HG03571 (cell line): ENCODE data around the gene SLC11A1.

Source experiments
- ATAC-seq: cut with Tn5 transposase; IDR thresholded peaks from one replicate; pipeline ENCODE4 v1.9.1; 2021; ENCODE audit not compliant: unreplicated experiment

Gene SLC11A1

DNA sequence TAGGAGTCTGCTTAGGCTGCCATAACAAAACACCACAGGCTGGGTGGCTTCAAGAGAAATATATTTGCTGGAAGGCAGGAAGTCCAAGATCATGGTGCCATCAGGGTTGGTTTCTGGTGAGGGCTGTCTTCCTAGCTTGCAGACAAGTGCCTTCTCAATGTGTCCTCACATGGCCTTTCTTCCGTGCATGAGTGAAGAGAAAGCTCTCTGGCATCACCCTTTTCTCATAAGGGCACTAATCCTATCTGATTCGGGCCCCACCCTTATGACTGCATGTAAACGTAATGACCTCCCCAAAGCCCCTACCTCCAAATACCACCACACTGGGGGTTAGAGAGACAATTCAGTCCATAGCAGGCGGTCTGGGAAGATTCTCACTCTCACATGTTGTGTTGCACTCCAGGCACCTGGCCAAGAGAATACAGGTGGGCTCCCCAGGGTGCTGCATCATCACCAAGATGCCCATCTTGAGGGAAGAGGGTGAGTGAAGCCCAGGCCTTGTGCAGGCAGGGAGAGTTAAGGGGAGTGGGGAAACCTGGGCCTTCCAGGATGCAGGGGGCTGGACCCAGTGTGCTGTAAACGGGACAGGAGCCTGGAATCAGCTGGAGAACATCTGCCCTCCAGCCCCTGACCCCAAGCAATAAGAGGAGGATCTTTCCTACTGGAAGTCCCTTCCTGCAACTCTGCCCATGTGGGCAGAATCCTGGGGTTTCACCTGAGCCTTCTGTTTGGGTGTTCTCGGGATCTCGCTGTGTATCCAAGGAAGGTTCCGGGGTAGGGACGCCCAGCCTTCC is 15.3 kb upstream of the SLC11A1 start:
- no peak for ATAC-seq

DNA sequence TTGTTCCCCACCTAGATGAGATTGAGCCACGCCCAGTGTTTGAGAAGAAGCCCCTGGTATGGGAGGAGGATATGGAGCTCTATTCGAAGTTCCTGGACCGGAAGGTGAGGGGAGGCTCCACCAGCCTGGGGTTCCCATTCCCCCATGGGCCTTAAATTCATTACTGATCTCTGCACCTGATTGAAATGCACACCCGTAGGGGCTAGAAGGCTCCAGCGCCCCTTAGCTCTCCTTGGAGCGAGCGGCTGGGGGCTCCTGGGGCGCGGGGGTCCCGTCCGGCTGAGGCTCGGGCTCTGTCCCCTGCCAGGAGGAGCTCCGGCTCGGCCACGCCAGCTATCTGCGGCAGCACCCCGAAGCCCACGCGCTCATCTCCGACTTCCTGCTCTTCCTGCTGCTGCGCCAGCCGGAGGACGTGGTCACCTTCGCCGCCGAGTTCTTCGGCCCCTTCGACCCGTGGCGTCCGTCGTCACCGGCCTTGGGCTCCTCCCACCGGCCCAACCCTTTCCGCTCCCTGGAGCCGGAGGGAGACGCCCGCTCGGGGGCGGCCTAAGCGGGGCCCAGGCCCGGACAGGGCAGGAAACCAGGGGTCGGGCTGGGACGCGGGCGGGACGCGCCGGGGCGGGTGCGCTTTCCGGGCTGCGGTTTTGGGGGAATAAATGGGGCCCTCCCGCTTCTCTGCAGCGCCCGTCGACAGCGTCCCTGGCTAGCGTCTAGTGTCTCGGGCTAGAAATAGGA is 14.5 kb upstream of the SLC11A1 start:
- peak; percentile 96 for ATAC-seq

GRCh38 chr2:218368150-218368528 is 13.9 kb upstream of the SLC11A1 start:
- ATAC-seq, result no peak

DNA sequence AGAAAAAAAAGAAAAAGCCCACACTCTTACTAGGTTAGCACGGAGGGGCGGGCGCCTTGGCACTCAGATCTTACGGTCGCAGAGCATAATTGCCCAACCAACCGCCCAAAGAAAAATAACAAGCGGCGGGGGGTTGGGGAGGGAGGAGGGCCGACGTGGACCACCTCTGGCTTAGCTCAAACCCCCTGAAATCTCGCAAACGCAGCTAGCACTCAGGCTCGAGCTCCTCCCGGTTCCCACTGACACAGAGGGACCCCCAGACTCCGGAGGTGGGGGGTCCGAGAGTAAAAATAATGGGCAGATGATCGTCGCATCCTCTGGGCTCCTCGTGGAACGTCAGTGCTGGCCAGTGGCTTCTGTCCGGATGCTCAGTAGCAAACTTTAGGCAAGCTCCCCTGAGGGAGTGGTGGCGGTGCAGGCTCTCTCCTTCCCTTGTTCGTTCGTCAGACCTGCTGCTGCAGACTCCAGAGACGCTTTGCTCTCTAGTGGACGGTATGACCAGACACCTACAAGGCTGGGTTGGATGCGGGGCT is 13.4 kb upstream of the SLC11A1 start:
- ATAC-seq, result no peak

- ATAC-seq, result no peak
These were observed 12.7 kb upstream of the SLC11A1 start for GRCh38 chr2:218369330-218369729.

DNA sequence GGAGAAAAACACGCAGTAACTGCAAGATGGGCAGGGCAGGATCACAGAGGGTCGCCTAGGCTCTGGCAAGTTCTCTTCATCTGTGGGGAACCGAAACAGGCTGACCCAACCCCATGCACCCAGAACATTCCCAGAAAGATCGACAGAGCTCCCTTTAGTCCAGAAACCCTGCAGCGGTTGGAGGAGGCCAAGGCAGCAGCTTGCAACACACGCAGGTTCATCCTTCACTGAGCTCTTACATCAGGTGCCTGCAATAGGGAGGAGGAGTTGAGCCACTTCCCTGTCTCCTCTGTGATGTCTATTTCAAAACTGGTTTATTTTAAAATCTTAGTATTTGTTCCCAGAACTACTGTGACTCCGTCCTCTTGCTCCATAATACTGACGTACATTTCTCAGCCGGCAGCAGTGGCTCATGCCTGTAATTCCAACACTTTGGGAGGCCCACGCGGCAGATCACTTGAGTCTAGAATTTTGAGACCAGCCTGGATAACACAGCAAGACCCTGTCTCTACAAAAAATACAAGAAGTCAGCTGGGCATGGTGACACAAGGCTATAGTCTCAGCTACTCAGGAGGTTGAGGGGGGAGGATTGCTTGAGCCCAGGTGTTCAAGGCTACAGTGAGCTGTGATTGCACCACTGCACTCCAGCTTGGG is 11.5 kb upstream of the SLC11A1 start:
- ATAC-seq, result no peak

DNA sequence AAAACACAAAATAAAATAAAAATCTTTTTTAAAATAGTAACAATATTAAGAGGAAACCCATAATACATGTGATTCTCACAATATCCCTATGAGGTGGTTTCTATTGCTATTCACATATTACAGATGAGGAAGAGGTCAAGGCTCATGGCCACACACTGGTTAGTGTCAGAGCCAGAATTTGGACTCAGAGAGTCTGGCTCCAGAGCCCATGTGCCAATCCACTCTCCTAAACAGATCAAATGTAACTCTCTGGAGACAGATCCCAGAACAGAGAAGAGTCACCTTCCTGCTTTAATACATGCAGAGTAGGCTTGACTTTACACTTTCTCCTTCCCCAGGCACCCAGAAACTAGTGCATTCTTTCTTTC is 10.1 kb upstream of the SLC11A1 start:
- ATAC-seq, result no peak

- ATAC-seq, result no peak
These were observed 7.3 kb upstream of the SLC11A1 start for GRCh38 chr2:218374795-218375194.

DNA sequence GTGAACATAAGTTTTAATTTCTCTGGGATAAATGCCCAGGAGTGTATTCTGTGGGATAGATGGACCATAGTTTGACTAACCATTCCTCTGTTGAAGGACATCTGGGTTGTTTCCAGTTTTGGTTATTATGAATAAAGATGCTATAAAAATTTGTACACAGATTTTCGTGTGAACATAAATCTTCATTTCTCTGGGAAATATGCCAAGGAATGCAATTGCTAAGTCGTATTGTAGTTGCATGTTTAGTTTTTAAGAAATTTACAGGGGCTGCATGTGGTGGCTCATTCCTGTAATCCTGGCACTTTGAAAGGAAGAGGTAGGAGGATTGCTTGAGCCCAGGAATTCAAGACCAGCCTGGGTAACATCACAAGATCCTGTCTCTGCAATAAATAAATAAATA is 6.9 kb upstream of the SLC11A1 start:
- no peak for ATAC-seq

GRCh38 chr2:218378053-218378452 is 4.0 kb upstream of the SLC11A1 start:
- no peak for ATAC-seq

GRCh38 chr2:218382785-218383184 is 712 bp downstream of the SLC11A1 start:
- ATAC-seq, result no peak

DNA sequence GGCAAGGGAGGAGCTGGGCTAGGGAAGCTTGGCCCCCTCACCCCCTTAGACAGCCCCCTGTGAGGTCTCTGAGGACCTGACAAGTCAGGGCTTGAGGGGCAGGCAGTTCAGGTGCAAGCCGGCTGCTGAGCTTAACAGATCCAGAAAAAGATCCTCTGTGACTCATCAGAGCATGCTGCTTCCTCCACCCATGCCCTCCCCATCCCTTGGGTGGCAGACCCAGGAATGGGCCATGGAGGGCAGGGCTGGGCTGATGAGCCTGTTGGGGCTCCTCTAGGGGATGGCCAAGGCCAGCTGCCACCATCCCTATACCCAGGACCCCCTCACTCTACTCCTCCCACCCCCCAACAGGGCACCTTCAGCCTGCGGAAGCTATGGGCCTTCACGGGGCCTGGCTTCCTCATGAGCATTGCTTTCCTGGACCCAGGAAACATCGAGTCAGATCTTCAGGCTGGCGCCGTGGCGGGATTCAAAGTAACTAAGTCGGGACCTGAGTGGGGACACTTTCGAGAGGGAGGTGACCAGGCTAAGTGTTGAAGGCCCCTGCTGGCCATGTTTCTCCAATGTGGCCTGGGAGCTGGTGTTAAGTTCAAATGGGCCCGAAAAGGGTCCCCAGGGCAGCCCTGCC is 1.9 kb downstream of the SLC11A1 start:
- no peak for ATAC-seq

DNA sequence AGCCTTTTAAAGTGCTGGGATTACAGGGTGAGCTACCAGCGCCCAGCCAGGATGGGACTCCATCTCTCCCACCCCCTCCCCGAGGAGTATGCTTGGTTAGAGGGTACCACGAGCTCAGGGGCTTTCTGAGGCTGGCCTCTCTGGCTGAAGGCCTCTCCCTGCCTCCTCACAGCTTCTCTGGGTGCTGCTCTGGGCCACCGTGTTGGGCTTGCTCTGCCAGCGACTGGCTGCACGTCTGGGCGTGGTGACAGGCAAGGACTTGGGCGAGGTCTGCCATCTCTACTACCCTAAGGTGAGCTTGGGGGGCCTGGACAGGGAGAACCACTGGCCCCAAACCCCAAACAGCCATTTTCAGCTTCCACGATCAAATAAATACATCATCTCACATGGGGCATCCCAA is 2.9 kb downstream of the SLC11A1 start:
- no peak for ATAC-seq

GRCh38 chr2:218386505-218387368 is 4.7 kb downstream of the SLC11A1 start:
- ATAC-seq, result no peak

DNA sequence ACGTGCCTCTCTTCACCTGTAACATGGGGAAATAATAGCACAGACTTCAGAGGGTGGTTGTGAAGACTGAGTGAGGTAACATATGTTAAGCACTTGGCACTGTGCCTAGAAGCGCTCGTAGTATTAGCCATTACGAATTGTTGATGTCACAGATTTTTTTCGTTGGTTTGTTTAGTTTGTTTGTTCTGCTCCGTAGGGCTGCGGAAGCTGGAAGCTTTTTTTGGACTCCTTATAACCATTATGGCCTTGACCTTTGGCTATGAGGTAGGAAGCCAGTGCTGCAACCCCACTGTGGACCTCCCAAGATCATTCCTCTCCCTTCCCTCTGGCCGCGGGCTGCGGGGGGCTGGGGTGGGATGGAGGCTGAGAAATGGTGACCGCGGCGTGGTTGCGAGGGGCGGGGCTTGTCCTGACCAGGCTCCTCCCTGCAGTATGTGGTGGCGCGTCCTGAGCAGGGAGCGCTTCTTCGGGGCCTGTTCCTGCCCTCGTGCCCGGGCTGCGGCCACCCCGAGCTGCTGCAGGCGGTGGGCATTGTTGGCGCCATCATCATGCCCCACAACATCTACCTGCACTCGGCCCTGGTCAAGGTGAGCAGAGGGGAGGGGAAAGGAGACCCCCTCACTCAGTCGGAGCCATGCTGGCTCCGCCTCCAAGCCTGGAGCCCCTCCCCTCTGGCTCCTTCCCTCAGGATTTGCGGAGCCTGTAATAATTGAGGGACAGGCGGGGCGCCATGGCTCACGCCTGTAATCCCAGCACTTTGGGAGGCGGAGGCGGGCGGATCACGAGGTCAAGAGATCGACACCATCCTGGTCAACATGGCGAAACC is 5.5 kb downstream of the SLC11A1 start:
- ATAC-seq, result no peak

GRCh38 chr2:218389333-218390150 is 7.5 kb downstream of the SLC11A1 start:
- no peak for ATAC-seq

DNA sequence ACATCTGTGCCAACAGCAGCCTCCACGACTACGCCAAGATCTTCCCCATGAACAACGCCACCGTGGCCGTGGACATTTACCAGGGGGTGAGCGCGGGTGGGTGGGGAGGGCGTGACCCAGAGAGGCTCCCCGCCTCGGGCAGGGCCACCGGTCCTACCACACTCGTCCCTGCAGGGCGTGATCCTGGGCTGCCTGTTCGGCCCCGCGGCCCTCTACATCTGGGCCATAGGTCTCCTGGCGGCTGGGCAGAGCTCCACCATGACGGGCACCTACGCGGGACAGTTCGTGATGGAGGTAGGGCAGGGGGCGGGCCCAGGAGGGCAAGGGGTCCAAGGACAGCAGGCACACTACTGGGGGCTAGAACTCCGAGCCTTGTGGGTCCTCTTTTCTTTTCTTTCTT is 9.1 kb downstream of the SLC11A1 start:
- no peak for ATAC-seq

GRCh38 chr2:218392459-218392858 is 10.4 kb downstream of the SLC11A1 start:
- no peak for ATAC-seq
